GM19099 (cell line): ENCODE results near the gene ACOT11.

Experiments
- POLR2A ChIP-seq: IDR thresholded peaks from 3 replicates; pipeline ENCODE4 v1.6.1; 2011; ENCODE audit warnings: low read depth; ENCODE audit not compliant: insufficient read length; ENCODE audit errors: extremely low read depth

The ACOT11 gene

DNA sequence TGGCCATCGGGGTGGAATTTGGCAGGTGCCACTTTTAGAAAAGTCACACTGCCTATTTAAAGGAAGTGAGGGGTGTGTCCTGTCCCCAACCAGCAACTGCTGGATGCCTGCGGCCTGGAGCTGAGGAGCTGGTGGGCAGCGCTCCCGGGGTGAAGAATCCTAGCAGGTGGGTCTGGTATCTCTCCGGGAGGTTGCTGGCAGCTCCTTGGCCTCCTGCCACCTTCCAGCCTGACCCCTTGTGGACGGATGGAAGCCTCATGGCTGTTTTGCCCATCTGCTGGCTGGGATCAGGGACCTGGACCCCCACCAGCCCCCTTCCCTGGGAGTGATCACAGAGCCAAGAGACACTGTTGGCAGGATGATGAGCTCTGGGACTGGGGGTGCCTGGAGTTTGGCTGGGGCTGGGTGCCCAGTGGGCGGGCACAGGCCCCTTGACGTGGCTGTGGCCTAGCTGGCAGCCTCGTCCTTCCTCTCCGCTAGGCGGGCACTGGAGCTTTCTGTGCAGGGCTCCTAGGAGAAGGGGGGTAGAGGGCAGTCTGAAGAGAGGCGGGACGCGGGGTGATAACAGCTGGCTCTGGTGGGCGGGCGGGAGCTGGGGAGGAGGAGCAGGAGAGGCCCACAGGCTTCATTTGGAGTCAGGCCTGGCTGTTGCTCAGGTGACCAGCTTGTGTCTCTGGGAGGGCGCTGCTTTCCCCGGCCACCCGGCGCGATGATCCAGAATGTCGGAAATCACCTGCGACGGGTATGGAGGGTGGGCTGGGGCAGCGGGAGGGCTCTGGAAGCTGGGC lies at the start of gene ACOT11:
Gene ACOT11, plus strand, starts transcription at position 628 of the 788 bp plus-strand sequence. Its CDS starts 82 bp downstream, at position 710.
- TF ChIP-seq POLR2A, result no peak

DNA sequence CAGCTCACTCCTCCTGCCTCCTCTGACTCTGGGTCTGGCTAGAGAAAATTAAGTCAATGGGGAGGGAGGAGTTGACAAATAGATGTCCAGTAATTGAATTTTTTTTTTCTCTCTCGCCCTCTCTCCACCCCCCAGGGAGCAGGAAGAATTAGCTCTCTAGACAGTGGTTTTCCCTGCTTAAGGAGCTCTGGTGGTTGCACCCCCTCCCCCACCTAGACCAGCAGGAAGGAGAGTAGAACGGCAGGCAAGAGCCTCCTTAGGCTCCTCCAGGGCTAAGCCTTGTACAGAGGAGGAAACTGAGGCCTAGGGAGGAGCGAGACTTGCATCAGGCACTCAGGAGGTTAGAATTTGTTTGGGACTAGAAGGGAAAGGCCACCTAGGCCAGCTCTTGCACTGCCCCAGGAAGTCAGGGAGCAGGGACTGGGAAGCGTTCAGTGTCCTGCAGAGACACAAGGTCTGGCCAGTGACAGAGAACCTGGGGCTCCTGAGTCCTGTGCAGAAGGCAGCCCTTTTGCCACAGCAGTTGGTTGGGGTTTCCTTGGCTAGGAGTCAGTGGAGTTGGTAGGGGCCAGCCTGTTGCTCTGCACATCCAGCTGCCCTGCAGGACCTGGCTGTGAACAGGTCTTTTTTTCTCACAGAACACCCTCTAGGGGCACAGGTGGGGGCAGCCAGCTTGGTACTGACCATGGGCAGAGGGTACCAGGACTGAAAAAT lies 49.5 kb upstream of the ACOT11 start:
- no peak for TF ChIP-seq POLR2A

DNA sequence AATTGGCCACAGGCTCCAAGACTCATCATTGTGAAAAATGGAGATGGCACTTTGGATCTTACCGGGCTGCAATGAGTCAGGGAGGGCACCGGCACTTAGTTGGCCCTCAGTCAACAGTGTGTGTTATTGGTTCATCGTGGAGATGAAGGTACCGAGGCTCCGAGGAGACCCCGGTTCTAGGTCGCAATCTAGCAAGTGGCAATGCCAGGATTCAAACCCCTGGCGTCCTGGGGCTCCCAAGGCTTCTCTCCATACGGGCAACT lies 49.0 kb upstream of the ACOT11 start:
- no peak for TF ChIP-seq POLR2A

DNA sequence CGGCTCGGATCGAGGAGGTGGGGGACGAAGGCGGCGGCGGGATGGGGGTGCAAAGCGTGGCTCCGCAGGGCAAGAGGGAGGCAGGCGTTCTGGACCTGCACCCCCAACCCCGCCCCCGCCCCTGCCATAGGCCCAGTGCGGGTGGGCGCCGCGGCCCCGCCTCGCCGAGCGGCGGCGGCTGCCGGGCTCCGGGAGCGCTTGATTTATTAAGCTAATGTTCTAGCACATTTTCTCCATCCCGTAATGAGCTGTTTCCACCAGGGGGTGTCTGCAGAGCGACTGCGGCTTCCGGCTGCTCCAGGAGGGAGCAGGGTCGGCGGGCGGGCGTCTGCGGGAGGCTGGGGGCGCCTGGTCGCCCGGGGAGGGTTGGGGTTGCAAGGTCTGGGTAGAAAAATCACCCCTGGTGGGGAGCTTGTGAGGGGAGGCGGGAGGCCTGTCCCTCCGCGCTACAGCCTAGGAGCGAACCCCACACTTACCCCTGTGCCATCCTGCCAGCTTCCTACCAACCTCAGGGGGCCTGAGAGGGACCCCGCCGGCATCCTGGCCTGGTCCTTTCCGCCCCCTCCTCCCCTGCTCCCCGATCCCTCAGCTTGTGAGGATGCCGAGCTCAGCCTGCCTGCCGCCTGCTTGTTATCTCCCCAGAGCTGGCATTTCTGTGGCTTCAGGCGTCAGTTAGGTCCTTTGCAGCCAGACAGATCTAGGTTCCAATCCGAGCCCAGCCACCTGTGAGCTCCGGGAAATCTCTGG lies 48.5 kb upstream of the ACOT11 start:
- no peak for TF ChIP-seq POLR2A

DNA sequence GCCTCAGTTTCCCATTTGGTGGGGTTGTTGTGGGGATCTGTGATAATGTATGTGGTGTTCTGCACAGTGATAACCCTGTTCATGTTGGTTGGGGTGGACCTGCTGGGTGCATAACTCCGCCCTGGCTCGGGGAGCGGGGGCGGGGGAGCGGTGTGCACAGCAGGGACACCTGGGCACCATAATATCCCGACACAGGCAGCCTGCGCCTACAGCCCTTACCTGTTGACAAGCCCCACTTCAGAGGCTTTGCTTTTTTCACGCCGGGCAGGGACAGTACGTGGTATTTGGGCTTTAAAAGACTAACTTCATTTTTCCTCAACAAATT lies 48.0 kb upstream of the ACOT11 start:
- TF ChIP-seq POLR2A, result no peak

DNA sequence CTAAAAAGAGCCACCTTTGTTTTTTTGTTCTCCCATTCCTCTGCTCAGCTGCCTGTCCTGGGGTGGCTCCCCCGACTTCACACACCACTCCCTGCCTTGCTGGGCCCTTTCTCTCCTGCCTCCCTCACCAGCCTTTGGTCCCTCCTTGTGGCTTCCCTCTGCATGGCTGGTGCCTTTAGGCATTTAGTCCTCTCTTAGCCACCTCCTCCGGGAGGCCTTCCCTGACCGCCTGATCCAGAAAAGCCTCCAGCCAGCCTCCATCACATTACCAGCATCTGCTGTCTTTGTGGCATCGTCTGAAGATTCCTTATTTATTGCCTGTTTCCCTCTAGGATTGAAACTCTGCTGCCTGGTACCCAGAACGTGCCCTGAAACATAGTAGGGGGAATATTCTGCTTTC lies 46.2 kb upstream of the ACOT11 start:
- TF ChIP-seq POLR2A, result no peak

DNA sequence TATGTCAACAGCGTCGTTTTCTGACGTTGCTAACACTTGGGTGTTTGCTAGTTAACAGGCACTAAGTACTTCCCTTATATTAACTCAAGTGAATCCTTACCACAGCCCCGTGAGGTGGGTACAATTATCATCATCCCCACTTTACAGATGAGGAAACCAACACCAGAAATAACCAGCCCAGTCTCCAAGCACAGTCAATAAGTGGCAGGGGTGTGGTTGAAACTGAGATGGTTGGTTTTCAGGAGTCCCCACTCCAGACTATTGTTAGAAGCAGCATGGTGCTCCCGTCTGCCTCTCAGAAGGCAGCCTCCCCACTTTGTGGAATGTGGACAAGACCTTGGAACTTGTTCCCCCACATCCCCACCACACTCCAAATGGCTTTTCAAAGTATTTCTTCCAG lies 45.7 kb upstream of the ACOT11 start:
- no peak for TF ChIP-seq POLR2A

DNA sequence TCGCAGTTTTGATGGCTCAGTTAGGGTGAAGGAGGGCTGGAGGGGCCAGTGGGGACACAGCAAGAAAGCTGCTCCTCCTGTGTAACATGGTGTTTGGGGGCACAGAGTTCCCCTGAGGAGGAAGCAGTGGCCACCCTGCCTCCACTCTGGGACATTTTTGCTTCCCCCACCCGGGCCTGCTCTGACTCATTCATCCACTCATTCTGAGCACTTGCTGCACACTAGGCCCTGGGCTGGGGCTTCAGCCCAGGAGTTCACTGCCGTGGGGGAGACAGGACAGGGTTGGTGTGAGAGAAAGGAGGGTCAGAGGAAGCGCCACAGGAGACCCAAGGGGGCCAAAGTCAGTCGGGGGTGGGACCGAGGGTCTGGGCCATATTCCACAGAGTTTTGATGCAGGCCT lies 41.4 kb upstream of the ACOT11 start:
- TF ChIP-seq POLR2A, result no peak

DNA sequence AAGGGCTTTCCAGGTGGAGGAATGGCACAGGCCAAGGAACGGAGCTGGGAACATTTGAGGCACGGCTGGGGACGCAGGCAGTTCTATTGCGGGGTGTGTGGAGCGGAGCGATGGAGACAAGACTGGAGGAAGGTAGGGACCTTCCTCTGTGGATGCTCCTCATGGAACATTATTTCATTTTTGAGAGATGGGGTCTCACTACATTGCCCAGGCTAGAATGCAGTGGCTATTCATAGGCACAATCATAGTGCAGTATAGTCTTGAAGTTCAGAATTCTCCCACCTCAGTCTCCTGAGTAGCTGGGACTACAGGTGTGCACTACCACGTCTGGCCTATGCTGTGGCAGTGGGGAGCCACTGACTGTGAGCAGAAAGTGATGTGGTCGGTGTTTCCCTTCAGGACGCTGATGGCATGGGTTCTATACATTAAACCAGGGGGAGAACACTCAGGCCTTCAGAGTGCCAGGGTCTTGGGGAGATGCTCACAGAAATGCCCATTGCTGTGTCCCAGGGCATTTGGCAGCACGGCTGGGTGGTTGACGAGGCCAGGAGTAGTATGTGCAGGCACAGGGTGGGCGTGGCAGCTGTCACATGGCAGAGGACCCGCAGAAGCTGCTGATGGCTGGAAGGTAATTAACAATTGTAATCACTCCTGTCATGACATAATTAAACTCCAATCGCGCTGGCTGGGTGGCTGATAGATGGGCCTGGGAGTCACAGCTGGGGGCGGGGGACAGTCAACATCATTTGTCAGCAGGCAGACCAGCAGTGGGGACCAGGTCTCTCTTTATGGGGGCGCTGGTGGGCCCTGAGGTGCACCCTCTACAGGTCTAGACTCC lies 40.8 kb upstream of the ACOT11 start:
- TF ChIP-seq POLR2A, result no peak

DNA sequence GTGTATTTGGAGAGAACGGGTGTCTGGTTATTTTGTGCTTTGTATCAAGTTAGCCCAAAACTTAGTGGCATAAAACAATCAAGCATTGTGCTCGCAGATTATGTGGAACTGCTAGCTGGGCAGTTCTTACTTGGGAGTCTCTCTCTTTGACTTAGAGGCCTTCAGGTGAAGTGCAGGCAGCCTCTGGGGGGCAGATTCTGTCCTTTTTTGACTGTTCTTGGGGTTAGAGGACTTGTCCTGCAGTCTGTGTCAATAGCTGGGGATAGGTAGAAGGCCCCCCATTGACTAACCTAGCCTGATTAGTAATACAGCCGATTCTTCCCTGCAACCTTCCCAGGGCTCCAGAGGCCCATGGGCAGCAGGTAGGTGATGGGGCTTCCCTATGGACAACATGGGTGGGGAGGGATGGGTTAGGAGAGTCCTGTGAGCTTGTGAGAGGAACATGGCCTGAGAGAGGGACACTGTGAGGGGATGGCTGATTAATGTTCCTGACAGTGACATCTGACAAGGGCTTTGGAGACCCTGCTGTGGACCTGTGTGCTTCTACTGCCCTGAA lies 37.2 kb upstream of the ACOT11 start:
- TF ChIP-seq POLR2A, result no peak

DNA sequence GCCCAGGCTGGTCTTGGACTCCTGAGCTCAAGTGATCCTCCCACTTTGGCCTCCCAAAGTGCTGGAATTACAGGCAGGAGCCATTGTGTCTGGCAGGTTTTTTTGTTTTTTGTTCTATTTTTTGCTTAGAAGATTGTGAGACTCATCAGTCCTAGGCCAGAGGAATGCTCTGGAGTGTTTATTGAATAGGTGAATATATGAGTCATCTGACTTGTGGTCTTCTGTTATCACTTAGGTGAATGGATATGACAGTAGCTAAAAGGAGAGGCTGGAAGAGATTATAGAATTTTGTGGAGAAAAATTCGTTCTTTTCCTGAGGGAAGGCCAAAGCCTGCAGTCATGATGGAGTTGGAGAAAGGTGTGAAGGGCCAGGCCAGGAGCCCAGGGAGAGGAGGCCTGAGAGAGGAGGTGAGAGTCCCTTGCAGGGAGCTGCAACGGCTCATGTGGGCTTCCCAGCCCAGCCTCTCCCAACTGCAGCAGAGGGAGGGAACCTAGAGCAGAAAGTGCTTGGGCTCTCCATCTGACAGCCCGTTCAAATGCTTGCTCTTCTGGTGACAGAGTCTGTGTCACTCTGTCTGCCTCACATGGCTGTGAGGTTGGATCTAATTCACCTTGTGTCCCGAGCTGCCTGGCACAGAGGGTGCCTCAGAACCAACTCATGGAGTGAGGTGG lies 31.6 kb upstream of the ACOT11 start:
- no peak for TF ChIP-seq POLR2A

DNA sequence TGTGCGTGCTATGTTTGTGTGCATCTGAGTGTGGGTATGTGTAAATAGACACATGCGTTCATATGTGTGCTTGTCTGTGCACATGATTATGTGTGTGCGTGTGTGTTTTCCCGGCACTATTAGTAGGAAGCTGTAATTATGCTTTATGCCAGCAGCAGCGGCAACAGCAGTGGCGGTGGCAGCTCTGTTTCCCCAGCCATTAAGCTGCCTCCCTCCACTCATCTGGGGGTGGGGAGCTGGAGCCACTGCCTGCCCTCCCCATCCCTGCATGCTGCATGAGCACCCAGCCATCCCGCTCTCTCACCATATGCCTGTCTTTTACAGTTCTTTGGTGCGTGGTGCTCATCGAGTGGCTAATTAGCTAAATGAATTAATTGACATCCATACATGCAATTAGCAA lies 30.5 kb upstream of the ACOT11 start:
- no peak for TF ChIP-seq POLR2A

DNA sequence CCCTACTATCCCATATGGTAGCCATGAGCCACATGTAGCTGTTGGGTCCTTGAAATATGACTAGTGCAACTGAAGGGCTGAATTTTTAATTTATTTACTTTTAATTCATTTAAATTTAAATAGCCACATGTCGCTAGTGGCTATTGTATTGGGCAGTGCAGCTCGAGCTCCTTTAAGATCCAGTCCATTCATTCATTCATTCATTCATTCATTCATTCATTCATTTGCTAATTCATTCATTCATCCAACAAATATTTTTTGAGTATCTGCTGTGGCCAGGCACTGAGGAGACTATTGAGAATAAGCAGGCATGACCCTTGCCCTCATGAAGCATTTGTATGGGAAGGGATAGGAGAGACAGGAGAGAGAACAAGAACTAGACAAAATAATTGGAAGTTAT lies 29.5 kb upstream of the ACOT11 start:
- no peak for TF ChIP-seq POLR2A

DNA sequence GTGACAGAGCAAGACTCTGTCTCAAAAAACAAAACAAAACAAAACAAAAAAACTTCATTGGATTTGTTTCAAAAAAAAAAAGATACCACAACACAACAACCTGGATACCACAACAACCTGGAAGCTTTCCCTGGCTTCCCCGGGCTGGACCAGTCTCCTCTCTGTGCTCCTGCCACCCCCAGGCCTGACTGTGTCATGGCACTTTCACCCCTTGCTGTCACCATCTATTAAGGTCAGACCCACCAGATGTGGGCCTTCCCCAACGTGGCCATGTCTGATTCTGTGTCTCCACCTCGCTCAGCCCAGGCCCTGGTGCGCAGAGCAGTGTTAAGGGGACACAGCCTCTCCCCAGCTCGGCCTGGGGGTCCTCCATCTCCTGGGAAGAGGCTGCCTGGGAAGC lies 28.3 kb upstream of the ACOT11 start:
- TF ChIP-seq POLR2A, result no peak
